GM12878 (cell line): ENCODE results near the gene NCR2. TPM values are rescaled to one million over a fixed set of nuclear protein-coding genes. Genes with fewer than 3 reads are reported as not detected.

Source experiments
- ATAC-seq: fragments of 200-7000 bp; cut with Tn5 transposase; 3 replicates; pipeline ENCODE4 v1.9.1; 2020; ENCODE audit warnings: mild to moderate bottlenecking, moderate library complexity
- BruUV-seq: library from RNA; stranded (reverse); fragments of 400-500 nt; replicated peaks from 2 replicates; lab custom pipeline; 2021; lab: Mats Ljungman, UMichigan
- CTCF ChIA-PET: fragments of 300-600 bp; sonication (Branson Sonifier 250); formaldehyde crosslinking; extraction: SDS; loops from one replicate; lab custom pipeline; 2021; ENCODE audit warnings: inconsistent platforms; lab: Yijun Ruan, JAX
- POLR2A ChIA-PET: fragments of 350-600 bp; formaldehyde crosslinking; extraction: SDS; loops from one replicate; lab custom pipeline; 2021; ENCODE audit warnings: inconsistent platforms; lab: Charles Lee
- RAD21 ChIA-PET: fragments of 300-600 bp; sonication (Branson Sonifier 250); formaldehyde crosslinking; loops from one replicate; lab custom pipeline; 2023; ENCODE audit warnings: antibody characterized with exemption; ENCODE audit not compliant: unreplicated experiment; lab: Charles Lee
- SMC1A ChIA-PET: fragments of 300-600 bp; sonication (Branson Sonifier 250); formaldehyde crosslinking; loops from one replicate; lab custom pipeline; 2023; ENCODE audit not compliant: unreplicated experiment, uncharacterized antibody; lab: Charles Lee
- DNase-seq: peaks from one replicate; pipeline ENCODE4 v3.0.0-alpha.2; 2011; ENCODE audit warnings: low read depth, low spot score
- FAIRE-seq: peaks from 3 replicates; lab custom pipeline; 2011; peaks lifted over from hg19 to GRCh38; lab: Jason Lieb, UNC
- H2AFZ ChIP-seq: 2 replicates; pipeline ENCODE4 v1.6.0; 2011; ENCODE audit warnings: low read depth, low read length, control low read depth; ENCODE audit not compliant: control insufficient read depth
- H3K27ac ChIP-seq: 2 replicates; pipeline ENCODE4 v1.5.1; 2011; ENCODE audit warnings: control low read depth; ENCODE audit not compliant: control insufficient read depth, insufficient read depth
- H3K27me3 ChIP-seq, 2 experiments: replicated peaks in 1 of 2; 2 replicates each; pipeline versions ENCODE4 v1.6.0 to v1.6.1; 2011; ENCODE audit warnings: low read length in 1 of 2; ENCODE audit not compliant: control insufficient read depth in 2 of 2, insufficient read depth in 2 of 2
- H3K36me3 ChIP-seq, 2 experiments: 2 replicates each; pipeline ENCODE4 v1.5.1; 2011; ENCODE audit warnings: low read length in 1 of 2; ENCODE audit not compliant: control insufficient read depth in 2 of 2, insufficient read depth in 2 of 2
- H3K4me1 ChIP-seq: 2 replicates; pipeline ENCODE4 v1.6.1; 2011; ENCODE audit warnings: mild to moderate bottlenecking, low read length, moderate library complexity, mixed read lengths; ENCODE audit not compliant: control insufficient read depth, insufficient read depth
- H3K4me2 ChIP-seq: 2 replicates; pipeline ENCODE4 v1.6.0; 2011; ENCODE audit warnings: control low read depth; ENCODE audit not compliant: control insufficient read depth, insufficient read depth
- H3K4me3 ChIP-seq: fragments of 200-600 bp; sonication (generic); 2 replicates; pipeline ENCODE4 v1.5.1; 2016
- H3K79me2 ChIP-seq: 2 replicates; pipeline ENCODE4 v1.6.0; 2011; ENCODE audit warnings: low read length; ENCODE audit not compliant: control insufficient read depth, insufficient read depth
- H3K9ac ChIP-seq: 2 replicates; pipeline ENCODE4 v1.8.0; 2011; ENCODE audit warnings: low read length, control low read depth, mixed read lengths; ENCODE audit not compliant: control insufficient read depth, insufficient read depth
- H3K9me3 ChIP-seq: replicated peaks from 3 replicates; pipeline ENCODE4 v1.5.1; 2011; ENCODE audit warnings: mild to moderate bottlenecking, low read length; ENCODE audit not compliant: control insufficient read depth, insufficient read depth
- H4K20me1 ChIP-seq: 2 replicates; pipeline ENCODE4 v1.6.0; 2011; ENCODE audit not compliant: control insufficient read depth, insufficient read depth
- ASH2L ChIP-seq: fragments of 300-600, 200-600 bp; sonication (generic); IDR thresholded peaks from 2 replicates; pipeline ENCODE4 v1.6.1; 2017; ENCODE audit warnings: low read depth, mild to moderate bottlenecking, borderline replicate concordance
- ATF7 ChIP-seq: fragments of 450-650 bp; IDR thresholded peaks from 2 replicates; pipeline ENCODE4 v1.6.1; 2016; ENCODE audit warnings: low read depth, mild to moderate bottlenecking
- BHLHE40 ChIP-seq, 2 experiments: fragments of 450-650 bp in 1 of 2; IDR thresholded peaks; 2 replicates each; pipeline ENCODE4 v1.6.1; 2011 to 2017; ENCODE audit warnings: low read depth in 2 of 2, borderline replicate concordance in 1 of 2, improper control_type of control experiment in 1 of 2, low read length in 1 of 2, mild to moderate bottlenecking in 1 of 2
- E2F8 ChIP-seq: fragments of 450-650 bp; IDR thresholded peaks from 2 replicates; pipeline ENCODE4 v1.6.1; 2018; ENCODE audit warnings: mild to moderate bottlenecking, low read depth, moderate library complexity; ENCODE audit not compliant: partially characterized antibody
- E4F1 ChIP-seq: fragments of 450-650 bp; IDR thresholded peaks from 2 replicates; pipeline ENCODE4 v1.6.1; 2018; ENCODE audit warnings: borderline replicate concordance, mild to moderate bottlenecking; ENCODE audit not compliant: partially characterized antibody
- EGR1 ChIP-seq, 2 experiments: IDR thresholded peaks; 1 replicate in 1 of 2; 2 replicates in 1 of 2; pipeline ENCODE4 v1.6.1; 2011 to 2012; ENCODE audit warnings: low read depth in 2 of 2, low read length in 2 of 2, borderline replicate concordance in 1 of 2, mild to moderate bottlenecking in 1 of 2, moderate library complexity in 1 of 2
- ELK1 ChIP-seq: IDR thresholded peaks from 2 replicates; pipeline ENCODE4 v1.6.1; 2012; ENCODE audit warnings: low read depth, low read length, improper control_type of control experiment
- ETV6 ChIP-seq, 2 experiments: fragments of 450-650 bp in 1 of 2; IDR thresholded peaks in 1 of 2; conservative IDR thresholded peaks in 1 of 2; 2 replicates each; pipeline ENCODE4 v1.6.1; 2014; ENCODE audit warnings: antibody characterized with exemption in 1 of 2, borderline replicate concordance in 1 of 2, low read depth in 1 of 2, mild to moderate bottlenecking in 1 of 2, moderate library complexity in 1 of 2
- GABPA ChIP-seq: IDR thresholded peaks from 2 replicates; pipeline ENCODE4 v1.6.1; 2014; ENCODE audit warnings: antibody characterized with exemption, low read depth, mild to moderate bottlenecking, inconsistent platforms
- JUNB ChIP-seq: IDR thresholded peaks from 2 replicates; pipeline ENCODE4 v1.6.1; 2016; ENCODE audit warnings: antibody characterized with exemption, mild to moderate bottlenecking
- RELB ChIP-seq: fragments of 450-650 bp; IDR thresholded peaks from 2 replicates; pipeline ENCODE4 v1.6.1; 2017; ENCODE audit warnings: low read depth, mild to moderate bottlenecking, moderate library complexity
- WGBS: methylation state at CpG from one replicate; pipeline ENCODE4 v1.1.6; 2016; ENCODE audit warnings: low lambda C conversion rate; ENCODE audit not compliant: insufficient replicate concordance, insufficient coverage; ENCODE audit errors: missing lambda C conversion rate; 5-methylcytosine and 5-hydroxymethylcytosine counted together
- in situ Hi-C: fragments of 300-500 bp; cut with MboI; formaldehyde crosslinking; loops from 9 replicates; pipeline ENCODE4 v1.14.3; 2018; ENCODE audit warnings: mixed read lengths
- intact Hi-C: fragments of 100-400 bp; cut with micrococcal nuclease; formaldehyde crosslinking; loops from one replicate; pipeline ENCODE4 v1.14.2; 2022; ENCODE audit not compliant: unreplicated experiment
- polyA plus RNA-seq, 11 experiments: library from polyadenylated mRNA; depleted of rRNA in 4 of 11; unstranded in 6 of 11; stranded (reverse) in 5 of 11; fragments of >200 nt; fragmentation: Nextera tagmentation in 4 of 11; fragmentation: Illumina TruSeq in 1 of 11; extraction: Ambion mirVana in 4 of 11; extraction: Trizol in 1 of 11; gene quantifications; 1 replicate in 1 of 11; 2 replicates in 10 of 11; pipeline versions ENCODE4 v1.2.1 to v1.2.3, GENCODE V29; 2011 to 2016; ENCODE audit warnings: inconsistent platforms in 2 of 11, missing spikeins in 2 of 11, low read depth in 1 of 11
- total RNA-seq, 4 experiments: library from RNA; depleted of rRNA in 3 of 4; stranded (reverse); fragments of >200 nt in 3 of 4; fragmentation: Illumina TruSeq in 1 of 4; extraction: Trizol in 1 of 4; gene quantifications; 2 replicates each; pipeline versions ENCODE4 v1.2.1 to v1.2.3, GENCODE V29; 2013 to 2021

The NCR2 gene
- total and polyA plus RNA-seq, 10 of the 15 experiments (the other 5 are each of a cell fraction or from before 2014, with no cell fraction given): 0.21 to 0.53 TPM; not detected in 8

- ChIA-PET SMC1A (interaction anchor here (0.7 to 4.0 kb wide), 11 partner anchors 10 to 102 kb away, joined by 3 to 33 read pairs (median 5); partner anchors contain the start of genes NCR2 and TREM1), POLR2A (interaction anchor here (1.0 to 1.7 kb wide), 5 partner anchors 9 to 224 kb away, joined by 3 to 6 read pairs (median 3); no protein-coding TSS in a partner anchor), CTCF (interaction anchor here (0.8 to 3.8 kb wide), 14 partner anchors 8 to 304 kb away, joined by 3 to 15 read pairs (median 6); partner anchors contain the start of gene TREML2), RAD21 (interaction anchor here (0.8 to 2.2 kb wide), 10 partner anchors 10 to 224 kb away, joined by 3 to 14 read pairs (median 6); partner anchors contain the start of gene TREML2)
- DNase-seq (no peak), FAIRE-seq (peak; percentile 57), ATAC-seq (peak; percentile 42; the same call in 2 of the 3 replicates)
- Histone ChIP-seq H3K9ac (no peak overlapping the region), H4K20me1 (no peaks in the 10 kb centered on the region), H3K4me3 (no peak overlapping the region), H3K79me2 (no peaks in the 10 kb centered on the region), H3K4me2 (no peak overlapping the region), H3K27ac (no peak overlapping the region), H3K27me3 (no peaks in the 10 kb centered on the region), H2AFZ (no peak overlapping the region), H3K4me1 (peaks cover 7% of the 10 kb centered on the region), H3K9me3 (peaks cover 27% of the 10 kb centered on the region), H3K36me3 (no peaks in the 10 kb centered on the region)
- in situ Hi-C loops (no loop called here), intact Hi-C loops (no loop called here)
- no TSS peak for BruUV-seq
- 22% methylated on average over 3 of the region's 3 CpGs for WGBS
- peak in 1 of 2 experiments; percentile 13; a peak in 1 of 4 replicates for TF ChIP-seq BHLHE40 (IDR thresholded peaks at IDR 0.05; ENCODE audit: borderline replicate concordance in 1 of 2, low read depth in 2 of 2, low read length in 1 of 2)
- TF ChIP-seq EGR1 (IDR thresholded peaks at IDR 0.05; ENCODE audit: borderline replicate concordance in 1 of 2, low read depth in 2 of 2, low read length in 2 of 2): no peak
- no peak for TF ChIP-seq E4F1
- no peak for TF ChIP-seq ASH2L
- TF ChIP-seq RELB: 0 out of 2 replicates have a peak, but pooled peaks have one; percentile 43
- peak; percentile 39; the same call in 1 of the 2 replicates for TF ChIP-seq JUNB
- TF ChIP-seq ETV6 (conservative IDR thresholded peaks at IDR 0.05 in 1 of 2, IDR thresholded peaks at IDR 0.05 in 1 of 2; ENCODE audit: borderline replicate concordance in 1 of 2, low read depth in 1 of 2): peak in 1 of 2 experiments; percentile 84; a peak in 2 of 4 replicates
- no peak for TF ChIP-seq GABPA
- TF ChIP-seq ATF7: peak; percentile 94
- TF ChIP-seq E2F8: peak; percentile 46
- TF ChIP-seq ELK1: no peak
These were observed 36.5 kb upstream of the NCR2 start for GRCh38 chr6:41298785-41299502.
